Fibroblast of skin of left quadriceps (primary cell): ENCODE data around the gene CASTOR1.

Experiments
- DNase-seq, 2 experiments: peaks; one replicate each; pipeline ENCODE4 v3.0.0-alpha.2; 2013; ENCODE audit warnings: low read depth in 2 of 2

The CASTOR1 gene

DNA sequence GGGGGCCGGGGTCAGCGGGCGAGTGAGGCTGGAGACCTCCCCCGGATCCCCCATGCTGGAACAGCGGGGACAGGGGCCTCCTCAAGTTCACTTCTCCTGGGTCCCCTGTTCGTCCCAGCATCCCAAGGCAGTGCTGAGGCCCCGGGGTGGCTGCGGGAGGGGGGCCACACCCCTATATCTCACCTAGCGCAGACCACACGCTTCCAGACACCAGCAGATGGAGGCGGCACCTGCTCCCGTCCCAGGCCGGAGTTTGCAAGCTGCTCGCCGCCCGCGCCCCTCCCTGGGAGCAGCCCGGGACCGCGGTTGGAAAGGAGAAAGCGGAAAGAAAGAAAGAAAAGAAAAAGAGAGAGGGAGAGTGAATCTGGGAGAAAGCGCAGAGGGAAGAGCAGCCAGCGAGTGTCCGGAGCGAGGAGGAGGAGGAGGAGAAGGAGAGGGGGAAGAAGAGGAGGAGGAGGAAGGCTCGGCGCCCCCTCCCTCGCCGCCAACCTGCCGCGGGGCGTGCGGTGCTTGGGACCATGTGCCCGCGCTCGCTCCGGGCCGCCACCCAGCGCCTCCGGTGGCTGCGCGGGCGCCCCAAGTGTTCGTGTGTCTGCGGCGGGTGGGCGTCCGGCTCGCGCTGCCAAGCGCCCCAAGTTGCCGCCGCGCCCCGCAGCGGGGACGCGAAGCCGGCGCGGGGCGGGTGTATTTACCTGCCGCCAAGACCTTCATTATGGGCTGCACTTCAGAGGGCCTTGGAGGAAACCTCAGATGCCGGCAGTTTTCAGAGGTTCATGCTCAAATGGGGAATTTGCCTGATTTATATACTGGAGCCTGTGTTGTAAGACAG is 43.1 kb downstream of the CASTOR1 start, which contains the start of gene LIF:
TSS of gene LIF (minus strand) at position 775 of the 829 bp plus-strand sequence. CDS start at position 711, 64 bp downstream.
- no peak for DNase-seq

DNA sequence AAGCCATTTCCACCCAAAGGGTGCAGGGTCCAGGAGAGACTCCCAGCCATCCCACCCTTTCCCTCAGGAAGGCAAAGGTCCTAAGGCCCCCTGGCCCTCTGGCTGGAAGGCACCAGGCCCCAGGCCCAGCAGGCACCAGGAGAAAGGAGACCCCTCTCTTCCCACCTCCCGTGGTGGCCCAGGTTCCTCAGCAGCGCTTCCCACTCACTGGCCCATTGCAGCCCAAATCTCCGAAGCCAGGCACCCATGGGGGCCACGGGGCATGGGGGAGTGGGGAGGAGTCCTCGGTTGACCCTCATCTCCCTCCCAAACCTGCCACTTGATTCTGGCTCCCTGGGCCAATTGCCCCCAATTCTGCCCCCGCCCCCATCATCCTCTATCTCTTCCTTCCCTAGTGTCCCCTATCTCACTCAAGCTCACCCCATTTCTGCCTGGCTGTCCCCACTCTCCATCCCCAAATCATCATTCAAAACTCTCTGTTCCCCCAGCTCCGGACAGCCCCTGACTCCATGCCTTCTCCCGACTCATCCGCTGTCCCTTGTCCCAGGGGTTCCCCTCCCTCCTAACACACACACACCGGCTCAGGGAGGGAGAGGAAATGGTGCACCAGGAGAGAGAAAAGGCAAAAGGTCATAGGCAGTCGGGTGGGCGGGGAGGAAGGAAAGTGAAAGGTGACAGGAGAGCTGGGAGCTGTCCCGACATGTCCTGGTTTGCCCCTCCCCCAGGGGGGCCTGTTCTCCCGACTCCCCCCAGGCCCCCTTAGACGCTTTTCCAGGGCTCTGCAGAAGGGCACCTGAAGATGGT is 43.9 kb downstream of the CASTOR1 start:
- no peak for DNase-seq

DNA sequence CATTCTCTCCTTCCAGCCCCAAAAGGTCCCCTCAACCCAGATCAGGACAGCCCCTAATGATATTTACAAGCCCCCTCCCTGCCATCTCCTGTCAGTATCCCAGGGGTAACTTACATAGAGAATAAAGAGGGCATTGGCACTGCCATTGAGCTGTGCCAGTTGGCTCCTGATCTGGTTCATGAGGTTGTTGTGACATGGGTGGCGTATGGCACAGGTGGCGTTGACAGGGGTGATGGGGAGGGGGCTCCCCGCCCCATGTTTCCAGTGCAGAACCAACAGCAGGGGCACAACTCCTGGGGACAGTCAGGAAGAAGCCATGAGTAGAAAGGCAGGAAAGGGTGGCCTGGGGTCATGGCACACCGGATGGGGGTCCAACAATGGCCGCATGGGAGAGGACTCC is 44.7 kb downstream of the CASTOR1 start:
- no peak for DNase-seq

DNA sequence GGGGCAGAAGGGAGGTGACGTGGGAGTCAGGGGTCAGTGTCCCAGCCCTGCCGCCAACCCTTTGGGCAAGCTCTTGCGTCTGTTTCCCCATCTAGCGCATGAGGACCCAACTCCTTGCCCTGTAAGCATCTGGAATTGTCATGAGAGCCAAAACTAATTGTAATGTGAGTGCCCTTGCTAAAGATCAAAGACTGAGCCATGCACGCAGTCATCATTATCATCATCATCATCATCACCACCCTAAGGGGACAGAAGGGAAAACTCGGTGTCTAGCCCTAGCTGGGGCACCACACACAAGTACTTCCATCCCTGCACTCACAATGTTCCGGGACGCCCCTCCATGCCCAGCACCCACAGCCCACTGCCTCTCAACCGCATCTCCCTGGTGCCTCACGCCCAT is 45.2 kb downstream of the CASTOR1 start:
- no peak for DNase-seq

DNA sequence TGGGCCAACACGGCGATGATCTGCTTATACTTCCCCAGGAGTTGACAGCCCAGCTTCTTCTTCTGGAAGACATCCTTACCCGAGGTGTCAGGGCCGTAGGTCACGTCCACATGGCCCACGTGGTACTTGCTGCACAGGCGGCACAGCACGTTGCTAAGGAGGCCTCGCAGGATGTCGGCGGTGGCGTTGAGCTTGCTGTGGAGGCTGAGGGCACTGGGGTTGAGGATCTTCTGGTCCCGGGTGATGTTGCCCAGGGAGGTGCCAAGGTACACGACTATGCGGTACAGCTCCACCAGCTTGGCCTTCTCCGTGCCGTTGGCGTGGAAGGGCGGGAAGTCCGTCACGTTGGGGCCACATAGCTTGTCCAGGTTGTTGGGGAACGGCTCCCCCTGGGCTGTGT is 45.6 kb downstream of the CASTOR1 start:
- DNase-seq = no peak

DNA sequence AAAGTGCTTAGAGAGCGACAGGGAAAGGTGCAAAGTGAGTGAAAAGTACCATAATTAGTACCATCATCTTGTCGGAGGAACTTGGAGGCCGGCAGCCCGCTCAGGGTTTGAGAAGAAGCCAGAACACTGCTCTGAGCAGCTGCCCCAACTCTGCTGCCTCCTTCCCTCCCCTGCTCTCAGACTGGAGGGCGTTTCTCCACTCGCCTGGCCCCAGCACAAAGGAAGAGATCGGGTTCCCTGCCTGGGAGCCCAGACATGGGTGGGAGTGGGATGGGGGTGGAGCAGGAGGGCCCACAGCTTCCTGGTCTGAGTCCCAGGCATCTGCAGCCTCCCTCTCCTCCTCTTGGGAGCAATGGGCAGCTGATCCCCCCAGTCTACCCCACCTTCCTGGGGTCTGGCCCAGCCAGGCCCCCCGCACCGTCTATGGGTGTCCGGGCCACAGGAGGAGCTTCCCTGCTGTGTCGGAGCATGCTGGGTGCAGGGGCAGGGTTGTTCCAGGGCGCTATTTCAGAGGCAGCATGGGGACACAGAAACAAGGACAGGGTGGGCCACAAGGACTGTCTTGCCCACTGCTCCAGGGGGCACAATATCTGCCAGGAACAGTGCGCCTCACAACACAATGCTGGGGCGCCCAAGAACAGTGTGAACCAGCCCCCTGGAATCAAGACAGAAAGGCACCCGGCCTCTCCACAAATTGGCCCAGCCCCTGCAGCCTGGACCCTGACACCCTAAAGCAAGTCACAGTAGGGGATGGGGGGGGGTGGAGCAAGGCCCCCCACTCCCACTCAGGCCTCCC is 47.5 kb downstream of the CASTOR1 start:
- no peak for DNase-seq

DNA sequence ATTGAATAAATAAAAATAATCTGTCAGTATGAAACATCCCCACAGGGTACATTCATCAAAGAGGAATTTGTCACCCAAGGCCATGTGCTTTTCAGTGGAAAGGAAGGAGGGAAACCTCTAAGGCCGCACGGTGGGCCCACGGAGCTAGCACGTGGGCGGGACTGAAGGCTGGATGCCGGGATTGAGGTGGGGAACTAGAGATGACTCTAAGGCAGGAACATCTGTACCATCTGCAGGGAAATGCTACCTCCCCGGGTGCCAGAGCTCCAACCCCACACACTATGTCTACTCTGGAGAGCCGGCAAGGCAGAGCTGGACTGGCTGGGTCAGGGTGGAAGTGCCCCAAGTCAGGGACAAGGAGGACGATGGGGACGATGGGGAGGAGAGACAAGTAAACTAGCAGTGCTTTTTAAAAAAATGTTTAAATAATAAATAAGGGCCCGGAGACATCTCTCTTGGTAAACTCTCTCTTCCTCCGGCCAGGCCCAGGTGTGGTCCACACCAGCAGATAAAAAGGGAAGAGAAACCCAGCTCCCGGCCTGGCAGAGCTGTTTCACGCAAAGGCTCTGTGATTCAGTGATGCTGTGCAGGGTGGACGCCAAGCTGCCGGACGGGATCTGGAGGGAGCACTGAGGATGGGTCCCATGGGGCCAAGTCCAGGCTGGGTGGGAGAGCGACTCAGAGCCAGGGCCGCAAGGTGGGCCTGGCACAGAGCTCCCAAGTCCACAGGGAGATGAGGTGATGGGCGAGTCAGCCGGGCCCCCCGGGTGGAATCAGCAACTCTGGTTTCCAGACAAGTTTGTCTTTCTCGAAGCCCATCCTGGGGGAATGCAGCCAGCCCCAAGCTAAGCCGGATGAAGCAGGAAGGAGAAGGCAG is 48.5 kb downstream of the CASTOR1 start:
- DNase-seq = no peak

DNA sequence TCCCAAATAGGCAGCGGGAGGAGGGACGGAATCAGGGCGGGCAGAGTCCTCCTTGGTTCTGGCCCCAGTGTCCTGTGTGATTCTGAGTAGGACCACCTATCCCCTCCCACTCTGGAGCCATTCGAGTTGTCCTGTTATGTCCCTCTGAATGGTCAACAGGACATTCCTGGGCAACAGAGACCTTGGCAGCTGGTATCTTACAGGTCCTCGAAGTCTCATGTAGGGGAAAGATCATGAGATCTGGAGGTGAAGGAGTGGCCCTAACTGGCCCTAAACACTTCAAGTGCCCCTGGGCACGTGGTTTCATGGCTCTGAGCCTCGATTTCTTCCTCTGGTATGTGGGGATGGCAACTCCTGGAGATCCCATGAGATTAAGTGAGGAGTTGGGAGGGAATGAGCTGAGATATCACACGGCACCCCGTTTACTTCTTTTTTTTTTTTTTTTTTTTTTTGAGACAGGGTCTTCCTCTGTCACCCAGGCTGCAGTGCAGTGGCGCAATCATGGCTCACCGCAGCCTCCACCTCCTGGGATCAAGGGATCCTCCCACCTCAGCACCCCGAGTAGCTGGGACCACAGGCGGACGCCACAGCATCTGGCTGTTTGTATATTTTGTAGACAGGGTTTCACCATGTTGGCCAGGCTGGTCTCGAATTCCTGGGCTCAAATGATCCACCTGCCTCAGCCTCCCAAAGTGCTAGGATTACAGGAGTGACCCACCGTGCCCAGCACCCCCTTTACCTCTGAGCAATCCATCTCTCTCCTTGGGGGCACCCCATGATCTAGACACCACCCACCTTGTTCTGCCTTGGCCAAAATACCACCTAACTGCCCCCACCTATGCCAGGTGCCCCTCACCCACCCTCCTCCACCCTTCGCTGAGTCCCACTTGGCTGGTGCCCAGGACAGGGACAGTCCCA is 49.6 kb downstream of the CASTOR1 start:
- DNase-seq = no peak

DNA sequence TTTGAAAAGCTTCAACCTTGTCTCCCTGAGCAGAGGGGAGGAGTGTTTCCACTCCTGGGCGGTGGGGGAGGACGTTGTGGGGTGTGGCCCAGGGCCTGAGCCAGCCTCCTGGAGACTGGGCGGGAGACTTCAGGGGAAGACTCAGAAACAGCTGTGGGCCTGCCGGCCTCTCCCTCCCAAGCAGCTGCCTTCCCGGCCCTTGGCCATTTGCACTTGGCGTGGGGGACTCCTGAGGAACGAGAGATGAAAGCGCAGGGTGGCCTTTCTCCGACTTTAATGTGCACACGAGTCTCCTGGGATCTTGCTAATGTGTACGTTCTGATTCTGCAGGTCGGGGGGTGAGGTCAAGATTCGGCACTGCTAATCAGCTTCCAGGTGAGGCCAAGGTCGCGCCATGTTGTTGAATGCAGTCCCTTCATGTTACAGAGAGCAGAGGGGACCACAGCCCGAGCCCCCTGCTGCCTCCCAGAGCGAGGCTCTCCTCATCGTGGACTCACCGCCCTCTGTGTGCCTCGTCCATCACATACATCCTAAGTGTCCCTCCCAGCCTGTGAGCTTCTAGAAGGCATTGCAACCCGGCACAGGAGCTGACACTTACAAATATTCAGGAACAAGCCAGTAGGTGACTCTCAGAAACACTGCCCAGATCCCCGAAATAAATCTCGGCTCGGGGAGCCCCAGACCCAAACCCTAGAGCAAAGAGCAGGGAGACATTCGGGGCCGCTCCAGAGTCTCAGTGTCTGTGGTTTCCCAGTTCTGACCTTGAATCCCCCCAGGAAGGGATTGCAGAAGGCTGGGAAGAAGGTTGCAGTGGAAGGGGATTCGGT is 50.4 kb downstream of the CASTOR1 start:
- DNase-seq = no peak

DNA sequence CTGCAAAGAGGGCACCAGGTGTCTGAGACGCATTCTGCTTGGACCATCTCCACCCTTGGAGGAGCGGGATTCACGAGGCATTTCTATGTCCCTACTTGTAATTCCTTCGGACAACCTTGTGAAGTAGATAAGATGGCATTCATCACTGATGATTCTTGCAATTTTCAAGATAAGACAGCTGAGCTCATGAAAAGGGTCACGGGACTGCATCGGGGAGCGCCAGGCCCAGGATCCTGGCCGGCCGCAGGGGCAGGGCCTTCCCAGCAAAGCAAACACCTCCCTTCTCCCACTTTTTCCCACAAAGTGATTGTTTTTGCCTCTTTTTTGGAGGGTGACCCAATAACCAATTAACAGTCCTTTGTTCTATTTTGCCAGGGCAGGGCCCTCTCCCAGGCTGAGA is 51.2 kb downstream of the CASTOR1 start:
- no peak for DNase-seq

DNA sequence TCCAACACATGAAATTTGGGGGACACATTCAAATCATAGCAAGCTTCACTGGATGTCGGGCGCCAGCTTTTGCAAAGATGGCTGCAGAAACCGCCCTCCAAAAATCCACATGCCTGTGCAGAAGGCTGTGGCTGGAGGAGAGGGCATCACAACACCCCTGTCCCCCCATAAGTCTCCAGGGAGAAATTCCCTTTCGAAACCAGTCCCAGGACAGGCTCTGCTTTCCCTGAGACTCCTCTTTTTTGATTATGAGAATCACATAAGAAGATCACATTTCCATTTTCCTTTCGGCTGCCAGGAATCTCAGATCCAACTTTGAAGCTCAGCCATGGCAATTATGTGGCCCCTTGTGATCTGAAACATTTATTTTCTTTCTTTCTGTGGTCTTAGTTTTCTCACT is 52.4 kb downstream of the CASTOR1 start:
- no peak for DNase-seq

DNA sequence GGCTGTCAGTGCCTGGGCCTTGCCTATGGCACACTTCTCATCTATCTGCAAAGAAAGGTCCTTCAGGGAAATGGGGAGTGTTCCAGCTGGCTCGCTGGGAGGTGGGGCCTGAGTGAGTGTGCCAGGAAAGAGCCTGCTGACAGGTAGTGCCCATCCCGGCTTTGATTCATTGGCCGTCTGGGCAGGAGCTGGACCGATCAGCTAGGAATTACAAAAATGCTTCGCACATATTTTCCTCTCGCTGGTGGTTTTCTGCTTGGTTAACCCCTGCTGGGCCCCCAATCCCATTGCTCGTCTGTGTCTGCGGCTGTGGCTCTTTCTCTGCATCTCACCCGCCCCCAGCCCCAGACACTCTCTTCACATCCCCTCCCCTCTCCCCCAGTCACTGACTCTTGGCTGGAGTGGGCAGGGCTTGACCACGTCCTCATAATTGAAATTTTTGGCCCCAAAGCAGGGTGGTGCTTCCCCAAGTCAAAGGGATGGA is 53.6 kb downstream of the CASTOR1 start:
- peak; percentile 77 to 78 for DNase-seq
